M059J (cell line): ENCODE results near the gene ARHGEF4. TPM values are rescaled to one million over a fixed set of nuclear protein-coding genes. Genes with fewer than 3 reads are reported as not detected.

Source experiments
- DNase-seq: peaks from one replicate; pipeline ENCODE4 v3.0.0-alpha.2; 2012; ENCODE audit warnings: low read depth
- total RNA-seq: library from RNA; depleted of rRNA; stranded (reverse); fragments of >200 nt; shearing (Covaris generic); gene quantifications from 2 replicates; pipeline ENCODE4 v1.2.3, GENCODE V29; 2014

ARHGEF4 gene
- total RNA-seq, 1 experiment from 2014 or later: 0.10 TPM

DNA sequence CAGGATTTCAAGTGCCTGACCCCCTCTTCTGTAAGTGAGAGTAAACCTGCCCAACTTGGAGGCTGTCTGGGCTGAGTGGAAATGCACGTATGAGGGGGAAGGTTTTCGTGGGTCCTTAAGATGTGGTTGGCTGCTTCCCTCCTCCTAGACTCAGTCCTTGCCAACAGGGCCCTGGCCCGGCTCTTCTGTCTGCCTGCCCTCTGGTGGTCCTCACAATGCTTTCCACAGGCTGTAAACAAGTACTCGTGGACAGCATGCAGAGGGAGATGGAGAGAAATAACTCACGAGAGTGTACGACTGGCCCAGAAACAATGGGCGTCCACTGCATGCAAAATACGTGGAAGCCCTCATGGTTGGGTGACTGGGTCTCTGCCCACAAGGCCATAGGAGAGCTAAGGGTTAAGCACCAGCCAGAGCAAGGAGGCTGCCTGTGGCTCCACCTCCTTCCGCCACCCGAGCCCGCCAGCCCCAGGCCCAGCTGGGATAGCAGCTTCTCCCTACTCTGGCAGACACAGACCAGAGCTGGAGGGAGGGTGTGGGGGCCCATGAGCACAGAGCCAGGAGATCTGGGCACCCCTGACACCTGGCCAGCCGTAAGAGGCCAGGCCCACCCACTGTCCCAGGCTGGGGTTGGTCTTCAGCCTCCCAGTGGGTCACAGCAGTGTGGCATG is 17.0 kb upstream of the ARHGEF4 start:
- no peak for DNase-seq

DNA sequence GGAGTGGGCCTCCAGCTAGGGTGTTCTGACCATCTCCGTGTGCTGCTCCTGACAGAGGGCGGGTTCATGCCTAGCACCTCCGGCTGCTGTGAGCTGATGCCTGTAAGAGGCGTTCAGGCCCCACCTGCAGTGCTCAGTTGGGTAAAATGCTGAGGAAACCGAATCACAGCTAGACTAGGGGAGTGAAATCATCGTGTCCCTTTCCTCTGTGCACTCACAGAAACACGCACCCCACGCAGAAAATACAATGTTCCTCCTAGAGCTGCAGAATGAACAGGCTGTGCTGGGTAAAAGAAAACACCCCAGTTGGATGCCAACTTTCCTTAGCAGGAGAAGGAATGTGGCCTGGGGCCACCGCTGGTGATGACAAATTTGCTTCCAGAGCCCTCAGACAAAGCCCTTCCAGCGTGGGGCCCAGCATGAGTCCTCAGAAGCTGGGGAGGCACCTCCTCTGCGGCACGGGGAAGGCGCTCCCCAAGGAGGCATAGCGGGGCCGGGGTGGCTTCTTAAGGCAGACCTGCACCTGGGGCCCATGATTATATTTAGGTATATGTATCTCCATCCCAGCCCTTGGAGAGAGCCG is 16.3 kb upstream of the ARHGEF4 start:
- peak; percentile 62 for DNase-seq

DNA sequence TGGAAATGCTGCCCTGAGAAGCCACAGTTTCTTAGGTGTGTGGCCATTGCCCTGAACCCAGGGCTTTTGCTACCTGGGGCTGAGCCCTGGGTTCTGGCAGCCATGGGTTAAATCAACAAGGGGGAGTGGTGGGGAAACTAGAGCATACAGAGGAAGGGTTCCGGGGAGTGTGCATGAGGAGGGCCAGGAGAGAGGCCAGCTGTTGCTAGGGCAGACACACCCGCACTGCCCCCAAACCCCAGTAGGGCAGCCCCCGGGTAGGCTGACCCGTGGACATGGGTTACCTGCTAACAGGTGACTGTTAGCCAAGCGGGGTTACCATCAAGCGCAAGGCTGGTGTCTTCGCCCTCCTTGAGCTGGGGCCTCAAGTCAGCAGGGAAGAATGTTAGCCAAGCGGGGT is 14.8 kb upstream of the ARHGEF4 start:
- DNase-seq: no peak

DNA sequence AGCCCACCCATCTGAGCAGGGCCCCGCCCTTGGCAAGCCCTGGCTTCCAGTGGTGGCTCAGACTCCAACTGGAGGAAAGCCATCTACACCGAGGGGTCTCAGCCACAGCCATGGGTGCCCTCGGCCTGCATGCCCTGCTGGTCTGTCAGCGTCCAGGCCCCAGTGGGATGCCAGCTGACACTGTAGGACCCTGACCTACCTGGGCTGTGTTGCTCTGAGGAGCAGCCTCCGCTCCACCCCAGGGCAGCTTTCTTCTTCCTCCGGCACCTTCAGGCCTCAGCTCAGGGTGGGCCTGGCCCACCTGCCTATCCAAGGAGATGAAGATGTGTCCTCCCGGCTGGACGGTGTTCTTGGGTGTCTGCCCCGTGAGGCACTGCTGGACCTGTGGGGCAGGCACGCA is 13.9 kb upstream of the ARHGEF4 start:
- DNase-seq: no peak

DNA sequence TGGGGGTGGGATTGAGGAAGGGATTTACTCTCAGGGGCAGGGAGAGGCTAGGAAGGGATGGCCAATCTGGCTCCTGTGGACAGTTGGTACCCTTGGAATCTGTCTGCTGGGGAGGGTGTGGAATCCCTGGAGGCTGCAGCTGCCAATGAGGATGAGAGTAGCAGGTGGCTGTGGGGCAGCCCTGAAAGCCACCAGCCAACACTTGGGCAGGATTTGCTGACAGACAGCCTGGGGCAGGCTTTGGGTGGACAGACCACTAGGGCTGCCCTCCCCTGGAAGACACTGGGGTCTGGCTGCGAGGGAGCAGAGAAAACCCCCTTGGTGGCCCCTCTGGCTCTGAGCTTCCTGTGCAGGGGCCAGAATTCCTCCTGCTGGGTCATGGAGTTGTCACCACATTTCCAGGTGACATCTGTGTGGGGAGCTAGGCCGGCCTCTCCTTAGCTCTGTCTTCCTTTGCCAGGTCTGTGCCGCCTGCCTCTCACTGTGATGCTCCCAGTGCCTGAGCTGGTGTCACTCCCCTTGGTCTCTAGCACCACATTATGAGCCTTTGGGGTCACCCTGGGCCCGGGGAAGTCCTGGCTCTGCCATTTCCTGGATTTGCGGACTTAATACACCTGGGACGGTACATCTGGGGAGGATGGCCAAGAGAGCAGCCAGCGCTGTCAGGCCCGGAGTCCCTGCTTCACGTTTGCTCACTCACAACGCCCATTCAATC is 13.4 kb upstream of the ARHGEF4 start:
- DNase-seq: no peak

DNA sequence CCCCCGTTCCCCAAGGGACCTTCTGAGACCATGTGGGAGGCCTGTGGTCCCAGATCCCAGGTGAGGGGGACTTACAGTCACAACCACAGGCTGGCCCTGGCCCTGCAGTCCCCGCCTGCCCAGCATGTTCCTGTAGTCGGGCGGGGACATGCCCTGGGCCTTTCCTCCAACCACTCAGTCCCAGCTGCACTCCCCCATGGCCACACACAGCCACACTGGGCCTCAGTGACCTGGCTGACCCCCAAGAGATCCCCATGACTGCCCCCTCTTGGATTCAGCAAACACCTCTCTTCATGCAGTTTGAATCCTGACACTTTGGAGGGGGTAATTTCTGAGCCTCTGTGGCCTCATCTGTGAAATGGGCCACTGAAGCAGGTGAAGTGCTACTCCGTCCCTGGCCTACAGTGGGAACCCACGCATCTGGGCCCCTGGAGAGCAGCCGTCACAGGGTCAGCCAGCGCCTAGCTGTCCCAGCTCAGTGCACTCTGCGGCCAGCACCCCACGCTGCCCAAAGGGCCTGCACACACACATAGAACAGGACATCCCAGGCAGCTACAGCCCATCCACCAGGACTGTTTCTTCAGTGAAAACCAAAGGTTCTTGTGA is 12.7 kb upstream of the ARHGEF4 start:
- DNase-seq: no peak

DNA sequence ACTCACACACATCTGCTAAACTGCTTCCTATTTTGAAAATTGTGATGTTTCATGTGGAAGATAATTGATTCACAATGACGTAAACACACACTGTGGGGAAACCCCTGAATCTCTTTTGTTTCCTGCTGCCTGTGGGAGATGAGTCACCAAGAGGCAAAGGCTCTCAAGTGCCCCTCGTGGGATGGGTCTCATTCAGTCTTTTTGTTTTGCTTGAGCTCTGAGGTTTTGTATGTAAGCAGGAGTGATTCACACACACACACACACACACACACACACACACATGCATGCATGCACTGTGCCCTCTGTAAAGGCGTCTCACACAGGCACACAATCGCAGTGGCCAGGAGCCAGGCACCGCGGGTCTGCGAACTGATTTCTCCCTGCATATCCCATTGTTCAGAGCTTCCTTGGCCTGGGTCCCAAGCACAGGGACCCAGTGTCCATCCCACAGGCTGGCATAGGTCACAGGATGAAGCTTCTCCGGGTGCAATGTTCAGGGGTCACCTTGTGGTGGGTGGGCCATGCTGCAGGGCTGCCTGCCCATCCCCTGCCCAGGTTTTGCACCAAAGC is 12.1 kb upstream of the ARHGEF4 start:
- DNase-seq: peak; percentile 95

DNA sequence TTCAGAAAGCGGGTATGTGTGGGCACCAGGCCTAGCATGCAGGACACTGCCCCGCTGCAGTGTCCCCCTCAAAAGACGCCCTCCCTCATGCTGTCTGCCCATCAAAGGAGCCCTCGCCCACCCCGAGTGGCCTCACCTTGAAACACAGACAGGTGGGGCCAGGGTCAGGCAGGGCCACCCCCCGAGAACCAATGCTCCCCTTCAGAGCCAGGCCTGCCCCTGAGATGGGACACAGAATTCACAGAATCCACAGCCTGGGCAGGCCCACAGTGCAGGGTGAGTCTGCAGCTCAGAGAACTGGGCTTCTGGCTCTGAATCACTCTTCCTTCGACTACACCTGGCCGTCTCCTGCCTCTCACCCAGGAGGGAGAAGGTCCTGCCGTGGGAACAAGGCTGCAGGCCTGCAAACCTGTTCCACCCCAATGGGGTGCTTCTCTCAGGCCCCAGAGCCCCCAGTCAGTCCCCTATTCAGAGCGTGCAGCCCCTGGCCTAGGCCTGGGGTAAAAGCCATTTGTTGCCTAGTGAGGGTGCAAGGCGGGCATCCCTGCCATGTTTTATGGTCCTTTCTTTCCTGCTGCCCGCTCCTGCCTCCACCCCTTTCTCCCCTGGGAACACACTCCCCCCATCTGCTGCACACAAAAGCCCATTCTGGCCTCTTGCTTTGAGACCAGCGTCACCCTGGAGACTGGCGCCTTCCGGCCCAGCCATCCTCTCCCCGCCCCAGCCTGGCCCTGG is 11.3 kb upstream of the ARHGEF4 start:
- no peak for DNase-seq

DNA sequence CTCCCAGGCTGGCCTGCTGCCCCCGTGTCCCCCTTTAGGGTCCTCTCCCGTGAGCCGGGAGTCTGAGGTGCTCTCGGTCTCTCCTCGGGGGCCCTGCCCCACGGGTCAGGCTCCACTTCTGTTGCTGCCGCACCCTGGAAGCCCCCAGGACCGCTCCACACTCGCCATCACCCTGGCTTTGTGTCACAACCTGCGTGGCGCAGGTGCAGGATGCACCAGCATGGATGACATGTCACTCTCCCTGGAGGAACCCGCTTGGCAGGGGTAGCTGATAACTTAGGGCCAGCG is 10.8 kb upstream of the ARHGEF4 start:
- no peak for DNase-seq

DNA sequence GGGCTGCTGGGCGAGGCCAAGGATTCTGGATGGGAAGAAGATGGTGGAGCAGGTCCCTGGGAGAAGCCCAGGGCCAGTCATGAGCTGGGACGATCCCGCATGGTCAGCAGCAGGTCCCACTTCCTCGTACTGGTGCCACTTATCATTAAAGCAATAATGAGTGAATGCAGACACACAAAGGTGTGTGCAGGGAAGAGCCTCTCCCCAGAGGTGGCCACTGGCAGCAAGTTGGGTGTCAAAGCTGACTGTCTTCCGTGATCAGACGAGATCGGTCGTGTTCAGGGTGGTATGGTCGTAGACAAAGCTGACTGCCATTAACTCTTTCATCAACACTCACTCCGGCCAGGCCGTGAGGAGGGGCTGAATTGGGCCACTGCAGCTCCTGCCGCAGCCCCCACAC is 10.3 kb upstream of the ARHGEF4 start:
- DNase-seq: no peak

DNA sequence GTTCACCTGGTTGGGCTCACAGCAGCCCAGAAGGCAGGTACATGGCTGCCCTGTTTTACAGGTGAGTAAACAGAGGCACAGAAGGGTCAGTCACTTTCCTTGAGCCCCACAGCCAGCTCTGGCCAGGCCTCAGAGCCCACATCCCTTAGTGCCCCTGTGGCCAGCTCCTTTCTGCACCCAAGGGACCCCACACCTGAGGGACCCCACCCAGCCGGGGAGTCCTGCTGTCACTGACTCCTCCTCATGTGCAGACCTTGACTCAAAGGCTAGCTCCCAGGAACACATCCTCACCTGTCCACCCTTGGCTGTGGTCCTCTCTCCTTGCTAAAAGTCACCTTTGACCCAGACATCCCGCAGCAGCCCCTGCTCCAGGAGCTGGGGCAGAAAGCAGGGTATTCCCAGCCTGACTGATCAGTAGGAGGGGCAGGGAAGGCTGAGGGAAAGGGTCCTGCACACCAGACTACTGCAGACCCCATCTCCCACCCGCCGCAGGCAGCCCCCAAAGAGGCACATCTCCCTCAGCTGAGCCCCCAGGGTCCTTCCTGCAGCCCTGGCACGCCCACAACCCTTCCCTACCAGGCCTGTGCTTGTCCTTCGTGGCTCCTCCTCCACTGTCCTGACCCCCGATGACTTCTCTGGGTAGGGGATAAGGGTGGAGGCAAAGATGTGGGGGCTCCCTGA is 9.8 kb upstream of the ARHGEF4 start:
- no peak for DNase-seq

DNA sequence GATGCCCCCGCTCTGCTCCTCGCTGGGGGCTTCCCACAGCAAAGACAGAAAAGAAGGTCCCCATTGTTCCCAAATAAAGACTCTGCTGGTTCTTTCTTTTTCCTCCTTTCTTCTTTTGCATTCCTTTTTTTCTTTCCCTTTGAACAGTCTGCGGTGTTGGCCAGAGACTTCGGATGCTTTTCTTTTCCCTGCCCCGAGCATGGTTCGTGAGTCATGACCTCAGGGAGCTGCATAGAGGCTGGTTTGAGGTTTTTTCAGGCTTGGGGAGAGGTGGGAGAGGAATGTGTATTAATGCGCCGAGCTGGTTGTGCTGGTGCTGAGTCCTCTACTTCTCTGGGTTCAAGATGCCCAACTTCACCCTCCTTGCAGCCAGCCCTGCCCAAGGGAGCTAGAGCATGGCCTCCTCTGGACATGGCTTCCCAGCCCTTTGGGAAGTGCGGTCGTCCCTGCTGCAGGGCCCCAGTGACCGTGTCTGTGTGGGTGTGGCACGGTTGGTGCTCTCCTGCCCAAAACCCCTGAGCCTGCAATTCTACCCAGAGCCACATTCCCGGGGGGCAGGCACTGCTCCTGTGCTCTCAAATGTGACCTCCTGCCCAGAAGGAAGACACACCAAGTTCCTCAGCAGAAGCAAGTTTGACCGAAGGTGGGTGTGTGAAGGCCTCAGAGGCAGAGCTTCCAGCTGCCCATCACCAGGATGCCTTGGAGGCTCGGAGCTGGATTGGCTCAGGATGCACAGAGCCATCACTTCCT is 9.0 kb upstream of the ARHGEF4 start:
- DNase-seq: peak; percentile 89

DNA sequence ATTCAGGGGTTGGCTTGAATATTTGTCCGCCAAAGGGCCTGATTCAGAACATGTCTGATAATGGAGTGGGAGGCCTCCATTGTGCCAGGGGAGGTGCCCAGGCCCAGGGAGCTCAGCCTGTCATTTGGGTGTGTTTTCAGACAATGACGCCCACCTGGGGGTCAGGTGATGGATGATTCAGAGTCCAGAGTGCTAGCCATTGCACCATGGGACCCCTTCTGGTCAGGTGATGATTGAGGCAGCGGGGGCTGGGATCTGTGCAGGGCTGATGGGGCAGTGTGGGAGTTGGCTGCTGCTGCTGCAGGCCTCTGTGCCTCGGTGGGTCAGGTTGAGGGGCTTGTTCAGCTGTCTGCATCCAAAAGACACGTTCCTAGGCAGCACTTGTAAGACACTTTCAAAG is 8.3 kb upstream of the ARHGEF4 start:
- DNase-seq: no peak

DNA sequence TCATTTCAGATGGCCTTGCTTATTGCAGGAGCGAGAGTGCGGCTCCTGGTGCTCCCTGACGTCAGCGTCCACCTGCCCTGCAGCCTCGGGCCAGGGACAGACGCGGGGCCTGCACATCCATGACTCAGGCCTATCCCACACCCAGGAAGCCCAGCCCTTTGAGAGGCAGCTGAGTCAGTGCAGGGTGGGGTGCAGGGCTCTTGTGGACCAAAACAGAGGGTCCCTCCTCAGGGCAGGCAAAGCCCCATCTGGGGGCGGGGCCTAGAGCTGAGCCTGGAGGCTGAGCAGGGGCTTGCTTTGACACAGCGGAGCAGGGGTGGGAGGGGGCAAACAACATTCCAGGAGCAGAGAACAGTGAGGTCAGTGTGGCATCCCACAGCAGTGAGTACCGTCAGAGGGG is 7.7 kb upstream of the ARHGEF4 start:
- DNase-seq: peak; percentile 69

DNA sequence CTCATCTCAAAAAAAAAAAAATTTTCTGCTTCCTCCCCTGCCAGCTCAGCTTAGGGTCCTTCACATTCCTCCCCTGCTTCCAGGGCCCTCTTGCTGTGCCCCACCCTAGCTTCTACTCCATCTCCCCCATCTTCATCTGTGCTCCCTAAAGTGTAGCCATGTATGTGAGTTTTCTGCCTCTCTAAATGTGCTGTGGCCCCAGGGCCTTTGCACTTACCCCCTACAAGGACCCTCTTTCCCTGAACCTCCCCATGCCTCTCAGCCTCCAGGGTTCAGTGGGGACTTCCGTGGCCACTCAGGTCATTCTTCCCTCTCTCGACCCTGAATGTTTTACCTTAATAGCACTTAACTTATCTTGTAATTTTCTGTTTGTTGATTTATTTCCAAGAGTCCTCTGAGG is 6.2 kb upstream of the ARHGEF4 start:
- no peak for DNase-seq

DNA sequence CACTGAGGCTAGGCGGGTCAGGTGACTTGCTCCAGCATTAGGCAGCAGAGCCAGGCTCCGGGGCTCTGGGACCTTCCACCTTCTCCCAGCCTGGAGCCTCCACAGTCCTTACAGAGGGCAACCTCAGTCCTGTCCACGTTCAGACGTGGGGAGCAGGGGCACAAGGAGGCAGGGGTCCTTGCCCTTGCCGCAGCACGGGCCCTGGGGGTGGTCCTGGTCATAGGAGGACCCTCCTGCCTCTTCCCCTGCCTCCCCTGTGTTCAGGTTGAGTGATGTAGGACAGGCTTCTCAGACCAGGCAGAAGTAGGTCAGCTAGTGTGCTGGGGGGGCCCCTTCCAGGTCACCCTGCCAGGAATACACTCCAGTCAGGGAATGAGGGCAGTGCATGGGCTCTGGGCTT is 5.4 kb upstream of the ARHGEF4 start:
- DNase-seq: no peak

DNA sequence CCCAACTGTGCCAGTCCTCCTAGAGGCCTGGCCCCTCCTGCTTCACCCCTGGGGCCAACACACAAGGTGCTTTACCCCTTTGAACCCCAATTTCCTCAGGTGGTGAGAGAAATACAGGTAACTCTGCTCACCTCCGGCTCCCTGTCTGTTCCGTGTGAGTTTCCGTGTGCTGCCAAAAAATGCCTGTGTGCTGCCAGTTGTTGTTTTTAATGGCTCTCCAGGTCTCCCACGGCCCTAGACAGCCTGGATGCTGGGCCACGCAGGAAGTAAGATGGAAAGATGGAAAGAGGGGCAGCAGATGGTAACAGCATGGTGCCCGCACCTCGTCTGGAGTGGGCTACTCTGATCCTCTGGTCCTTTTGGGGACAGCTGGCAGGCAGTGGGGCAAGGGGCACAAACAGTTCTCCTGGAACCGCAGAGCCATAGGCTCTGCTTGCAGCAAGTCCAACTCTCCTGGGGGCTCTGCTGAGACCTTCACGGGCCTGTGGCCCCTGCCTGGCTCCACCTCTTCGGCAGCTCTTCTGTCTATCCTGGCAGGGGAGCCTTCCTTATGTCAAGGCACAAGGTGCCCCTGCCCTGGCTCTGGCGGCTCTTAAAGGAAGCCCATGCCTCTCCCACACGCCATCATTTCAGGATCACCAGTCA is 4.3 kb upstream of the ARHGEF4 start:
- DNase-seq: no peak

DNA sequence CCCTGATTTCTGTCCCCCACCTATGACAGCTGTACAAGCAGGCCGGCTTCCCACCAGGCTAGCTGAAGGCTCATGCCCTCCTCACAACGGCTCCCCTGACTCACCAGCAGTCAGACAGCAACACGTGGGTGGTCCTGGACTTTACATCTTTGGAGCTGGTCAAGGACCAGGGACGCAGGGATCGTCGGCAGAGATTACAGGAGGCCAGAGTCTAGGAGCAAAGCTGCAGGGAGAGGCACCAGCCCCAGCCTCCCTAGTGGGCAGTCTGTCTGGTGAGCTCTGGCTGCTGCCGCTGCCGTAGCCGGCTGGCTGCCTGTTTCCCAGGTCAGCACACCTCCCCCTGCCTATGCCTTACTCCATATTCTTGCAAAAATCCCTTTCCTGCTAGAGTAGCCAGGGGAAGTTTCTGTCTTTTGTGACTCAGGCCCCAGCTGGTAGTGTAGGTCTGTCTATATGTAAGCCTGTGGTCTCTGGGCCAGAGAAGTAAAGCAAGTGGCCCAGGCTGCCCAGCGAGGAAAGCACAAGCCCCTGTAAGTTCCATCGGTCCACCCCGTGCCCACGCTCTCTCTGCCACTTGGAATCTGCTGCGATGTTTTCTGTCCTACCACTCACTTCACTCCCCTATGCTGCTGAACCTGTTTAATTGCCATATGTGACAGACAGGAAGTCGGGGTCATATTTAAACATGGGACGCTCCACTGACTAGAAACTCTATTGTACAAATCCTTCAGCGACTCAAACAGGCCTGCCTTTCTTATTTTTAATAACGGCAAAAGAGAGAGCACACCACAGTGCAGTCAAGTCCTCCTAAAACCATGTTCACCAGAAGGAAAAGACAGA is 2.4 kb upstream of the ARHGEF4 start:
- no peak for DNase-seq
